B cell (primary cell): ENCODE measurements around the gene DOC2B.

Source experiments
- EZH2 ChIP-seq: IDR thresholded peaks from 2 replicates; pipeline ENCODE4 v1.6.1; 2012; ENCODE audit warnings: borderline replicate concordance, low read depth, mild to moderate bottlenecking, moderate library complexity, low read length; ENCODE audit not compliant: insufficient read depth, poor library complexity, severe bottlenecking
- TF ChIP-seq, protein P1 (sequence below): fragments of 200-600 bp; IDR thresholded peaks from one replicate; pipeline ENCODE4 v1.8.0; 2022; ENCODE audit warnings: antibody characterized with exemption, mild to moderate bottlenecking

DNA sequence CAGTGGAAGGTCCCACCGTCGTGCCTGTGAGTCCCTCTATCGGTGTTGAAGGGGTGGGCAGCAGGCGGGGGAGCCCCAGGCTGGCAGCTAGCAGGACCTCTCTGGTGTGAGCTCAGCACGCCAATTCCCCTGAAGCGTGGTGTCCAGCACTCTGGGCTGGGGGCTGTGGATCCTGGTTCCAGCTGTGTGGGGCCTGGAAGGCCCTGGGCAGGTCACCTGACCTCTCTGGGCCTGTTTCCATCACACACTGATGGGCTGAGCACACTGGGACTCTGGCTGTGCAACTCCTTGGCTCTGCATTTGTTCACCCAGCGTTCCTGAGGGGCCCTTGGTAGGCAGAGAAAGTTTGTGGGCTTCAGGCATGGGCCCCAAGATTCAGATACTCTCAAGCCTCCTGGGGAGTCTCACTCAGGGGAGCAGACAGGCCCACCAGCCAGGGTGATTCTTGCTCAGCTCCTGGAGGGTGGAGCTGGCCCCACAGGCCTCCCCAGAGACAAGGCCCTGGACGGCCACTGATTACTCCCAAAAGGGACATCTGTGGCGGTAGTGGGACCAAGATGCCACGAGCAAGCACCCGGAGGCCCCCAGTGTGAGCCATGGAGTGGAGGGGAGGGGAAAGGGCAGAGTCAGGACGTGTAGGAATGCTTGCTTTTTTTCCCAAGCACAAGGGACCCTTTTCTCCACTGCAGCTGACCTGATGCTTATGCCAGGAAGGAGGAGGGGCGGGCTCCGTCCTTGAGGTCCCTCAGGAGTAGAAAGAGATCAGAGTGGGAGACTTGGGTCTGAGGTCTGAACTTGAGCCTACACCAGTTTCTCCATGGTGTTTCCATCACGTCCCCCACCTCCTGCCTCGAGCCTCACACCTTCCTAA, 35.5 kb downstream of the DOC2B start:
- TF ChIP-seq, protein P1, sequence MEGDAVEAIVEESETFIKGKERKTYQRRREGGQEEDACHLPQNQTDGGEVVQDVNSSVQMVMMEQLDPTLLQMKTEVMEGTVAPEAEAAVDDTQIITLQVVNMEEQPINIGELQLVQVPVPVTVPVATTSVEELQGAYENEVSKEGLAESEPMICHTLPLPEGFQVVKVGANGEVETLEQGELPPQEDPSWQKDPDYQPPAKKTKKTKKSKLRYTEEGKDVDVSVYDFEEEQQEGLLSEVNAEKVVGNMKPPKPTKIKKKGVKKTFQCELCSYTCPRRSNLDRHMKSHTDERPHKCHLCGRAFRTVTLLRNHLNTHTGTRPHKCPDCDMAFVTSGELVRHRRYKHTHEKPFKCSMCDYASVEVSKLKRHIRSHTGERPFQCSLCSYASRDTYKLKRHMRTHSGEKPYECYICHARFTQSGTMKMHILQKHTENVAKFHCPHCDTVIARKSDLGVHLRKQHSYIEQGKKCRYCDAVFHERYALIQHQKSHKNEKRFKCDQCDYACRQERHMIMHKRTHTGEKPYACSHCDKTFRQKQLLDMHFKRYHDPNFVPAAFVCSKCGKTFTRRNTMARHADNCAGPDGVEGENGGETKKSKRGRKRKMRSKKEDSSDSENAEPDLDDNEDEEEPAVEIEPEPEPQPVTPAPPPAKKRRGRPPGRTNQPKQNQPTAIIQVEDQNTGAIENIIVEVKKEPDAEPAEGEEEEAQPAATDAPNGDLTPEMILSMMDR, result no peak
- TF ChIP-seq EZH2, result no peak
